Measurements from ENCODE around the gene CCDC175. TPM values are rescaled to one million over a fixed set of nuclear protein-coding genes. Genes with fewer than 3 reads are reported as not detected.
A peak's percentile ranks its signal among the peaks of the same experiment; 100 is the strongest.

Gene CCDC175
- not detected in 2 replicates for total RNA-seq
- not detected for polyA plus RNA-seq (2012)

DNA sequence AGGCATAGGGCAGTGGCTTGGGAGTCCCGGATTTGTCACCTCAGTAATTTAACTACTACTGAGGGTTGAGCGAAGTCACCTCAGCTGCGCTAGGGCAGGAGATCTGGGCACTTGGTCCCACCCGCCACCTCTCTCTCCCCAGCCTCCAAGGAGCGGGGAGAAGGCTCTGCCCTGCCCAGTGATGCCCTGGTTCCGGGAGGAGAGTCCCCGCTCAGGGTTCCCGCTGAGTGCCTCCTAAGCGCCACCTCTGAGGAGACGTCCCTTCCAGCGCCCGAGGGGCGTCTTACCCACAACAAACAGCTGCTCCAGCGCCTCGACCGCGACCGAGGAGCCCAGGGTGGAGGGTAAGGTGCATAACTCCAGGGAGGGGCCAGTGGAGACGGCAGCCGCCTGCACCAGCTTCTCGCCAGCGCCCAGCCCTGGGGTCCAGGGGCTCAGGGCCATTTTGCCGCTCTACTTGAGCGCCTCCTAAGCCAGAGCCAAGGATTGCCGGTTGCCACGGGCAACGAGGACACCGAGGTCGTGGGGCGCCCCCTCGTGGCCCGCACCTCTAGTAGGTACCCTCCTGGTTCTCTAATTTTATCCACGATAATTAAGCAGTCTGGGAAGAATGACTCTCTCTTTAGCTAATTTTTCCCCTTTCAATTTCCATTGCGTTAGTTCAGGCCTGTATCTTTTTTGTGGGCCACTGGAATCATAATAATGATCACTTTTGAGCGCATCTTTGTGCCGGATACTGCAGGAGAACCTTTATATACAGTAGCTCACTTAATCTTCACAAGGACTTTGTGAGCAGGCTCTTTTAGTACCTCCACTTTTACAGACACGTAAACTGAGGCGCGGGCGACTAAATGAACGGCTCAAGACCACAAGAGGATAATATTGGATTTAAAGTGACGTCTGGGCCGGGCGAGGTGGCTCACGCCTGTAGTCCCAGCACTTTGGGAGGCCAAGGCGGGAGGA, at the start of gene CCDC175:
Gene CCDC175 (minus strand): TSS at position 481 of the 963 bp plus-strand sequence. CDS start 37 bp downstream, at position 444.
- DNase-seq (ENCODE audit: low read depth): peak; percentile 63

DNA sequence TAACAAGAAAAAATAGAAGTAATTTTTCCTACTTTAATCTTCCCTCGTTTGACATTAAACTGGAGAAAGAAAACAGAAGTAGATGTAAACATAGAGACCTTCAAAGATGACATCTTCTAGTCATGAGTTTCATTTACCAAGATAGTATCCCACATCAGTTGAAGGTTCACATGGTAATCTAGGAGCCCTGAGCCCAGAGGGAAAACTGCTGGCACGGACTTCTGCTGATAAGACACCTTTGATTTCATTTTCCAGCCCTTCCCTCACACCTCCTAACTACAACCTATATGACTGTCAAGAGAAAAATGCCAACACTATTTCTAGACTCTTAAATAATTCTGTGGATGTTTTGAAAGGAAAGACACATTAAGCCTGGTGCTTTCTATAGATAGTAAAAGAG, 46.0 kb upstream of the CCDC175 start:
- no peak for DNase-seq (ENCODE audit: low read depth)

DNA sequence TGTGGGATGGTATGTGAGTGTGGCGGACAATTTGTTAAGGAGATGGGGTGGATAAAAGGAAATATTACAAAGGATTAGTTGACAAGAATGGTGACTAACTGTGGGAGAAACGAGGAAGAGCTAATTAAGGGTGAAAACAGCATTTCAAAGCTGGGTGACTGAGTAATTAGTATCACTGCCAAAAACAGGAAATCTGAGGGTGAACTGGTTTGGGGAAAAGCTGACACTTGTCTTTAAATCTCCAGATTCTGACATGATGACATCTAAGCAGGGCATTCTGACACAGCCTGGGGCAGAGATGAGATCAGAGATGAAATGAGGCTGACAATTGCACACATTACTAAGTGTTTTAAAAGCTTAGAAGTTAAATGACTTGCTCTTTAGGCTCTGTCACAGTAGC, 42.4 kb upstream of the CCDC175 start:
- DNase-seq (ENCODE audit: low read depth): no peak

DNA sequence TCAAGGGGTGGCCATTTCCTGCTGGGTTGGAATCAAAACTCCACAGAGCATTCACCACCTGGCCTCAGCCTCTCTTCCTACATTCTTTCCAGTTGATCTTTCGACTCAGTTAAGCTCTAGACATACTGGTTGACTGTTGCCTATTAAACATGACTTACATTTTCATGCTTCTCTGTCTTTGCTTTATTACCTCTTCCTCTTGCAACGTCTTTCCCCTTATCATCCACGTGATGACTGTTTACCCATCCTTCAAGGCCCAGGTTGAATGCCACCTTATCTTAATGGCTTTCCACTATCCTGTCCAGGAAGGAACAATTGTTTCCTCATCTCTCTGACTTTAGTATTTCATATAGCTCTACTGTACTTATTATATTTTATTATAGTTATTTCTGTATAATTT, 24.4 kb upstream of the CCDC175 start:
- DNase-seq (ENCODE audit: low read depth): no peak

DNA sequence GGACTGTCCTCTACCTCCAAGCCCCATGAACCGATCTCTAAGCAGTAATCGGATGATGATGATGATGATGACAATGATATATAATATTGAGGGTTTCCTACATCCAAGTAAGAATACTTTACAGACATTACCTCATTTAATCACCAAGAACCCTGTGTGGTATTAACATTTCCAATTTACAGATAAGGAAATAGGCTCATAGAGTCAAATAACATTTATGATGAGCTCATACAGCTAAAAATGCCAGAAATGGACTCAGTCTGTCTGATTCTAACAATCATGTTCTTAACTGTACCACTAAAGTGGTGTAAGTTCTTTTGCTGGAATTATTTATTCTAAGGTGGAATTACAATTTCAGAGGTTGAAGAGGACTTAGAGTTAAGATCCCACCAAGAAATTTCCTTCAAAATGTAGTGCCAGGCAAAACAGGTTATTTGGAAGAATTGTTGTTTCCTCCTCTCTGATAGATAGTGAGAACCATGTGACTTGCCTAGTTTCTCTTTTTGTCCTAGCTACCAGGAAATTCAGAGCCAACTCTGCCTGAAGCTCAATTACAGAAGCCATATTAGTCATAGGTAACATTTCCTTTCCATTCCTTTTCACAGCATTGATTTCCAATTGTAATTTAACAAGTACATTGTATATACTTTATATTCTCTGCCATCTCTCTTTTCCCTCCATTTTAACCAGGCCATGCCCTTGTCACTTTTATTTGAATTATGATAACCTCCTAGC, 23.8 kb upstream of the CCDC175 start:
- DNase-seq (ENCODE audit: low read depth): no peak

DNA sequence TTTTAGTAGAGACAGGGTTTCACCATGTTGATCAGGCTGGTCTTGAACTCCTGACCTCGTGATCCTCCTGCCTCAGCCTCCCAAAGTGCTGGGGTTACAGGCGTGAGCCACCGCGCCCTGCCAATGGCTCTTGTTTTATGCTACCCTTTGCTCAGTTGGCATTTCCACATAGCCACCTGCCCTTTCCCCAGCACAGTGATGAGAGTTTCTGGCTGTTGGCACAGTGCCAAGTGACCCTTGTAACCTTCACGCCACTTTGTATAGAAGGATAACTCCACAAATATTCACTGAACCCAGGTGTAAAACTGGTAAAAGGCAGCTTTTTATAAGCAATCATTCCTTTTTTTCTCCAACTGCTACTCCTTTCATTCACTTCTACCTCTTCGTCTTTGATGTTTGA, 18.5 kb upstream of the CCDC175 start:
- no peak for DNase-seq (ENCODE audit: low read depth)

DNA sequence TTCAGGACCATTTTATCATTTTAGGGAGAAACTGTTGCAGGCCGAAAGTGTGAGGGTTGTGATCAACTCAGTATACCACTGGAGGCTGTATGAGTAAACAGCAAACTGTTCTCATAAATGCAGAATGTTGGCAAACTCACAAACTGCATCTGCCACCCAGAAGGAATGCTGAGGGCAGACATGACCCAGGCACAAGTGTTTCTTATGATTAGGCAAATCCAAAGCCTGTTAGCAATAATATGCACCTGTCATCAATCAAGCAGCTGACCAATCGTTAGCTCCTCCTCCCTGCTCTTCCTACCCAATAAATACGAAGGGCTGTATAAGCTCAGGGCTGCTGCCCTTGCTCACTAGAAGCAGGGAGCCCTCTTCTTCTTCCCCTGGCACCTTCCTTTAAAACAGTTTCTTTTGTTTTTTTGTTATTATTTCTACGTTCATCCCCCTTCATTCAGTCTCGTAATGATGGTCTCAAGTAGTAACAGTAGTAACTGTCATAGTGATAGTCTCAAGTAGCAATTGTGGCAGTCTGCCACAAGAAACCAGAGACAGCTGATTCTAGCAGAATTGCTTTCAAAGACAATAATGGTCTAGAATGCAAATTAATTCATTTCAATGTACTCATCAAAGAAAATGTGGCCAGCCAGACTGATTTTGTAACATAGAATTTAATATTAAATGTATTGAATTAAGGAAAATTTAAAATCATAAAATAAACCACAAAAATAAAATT, 15.2 kb upstream of the CCDC175 start:
- DNase-seq (ENCODE audit: low read depth): peak; percentile 62

DNA sequence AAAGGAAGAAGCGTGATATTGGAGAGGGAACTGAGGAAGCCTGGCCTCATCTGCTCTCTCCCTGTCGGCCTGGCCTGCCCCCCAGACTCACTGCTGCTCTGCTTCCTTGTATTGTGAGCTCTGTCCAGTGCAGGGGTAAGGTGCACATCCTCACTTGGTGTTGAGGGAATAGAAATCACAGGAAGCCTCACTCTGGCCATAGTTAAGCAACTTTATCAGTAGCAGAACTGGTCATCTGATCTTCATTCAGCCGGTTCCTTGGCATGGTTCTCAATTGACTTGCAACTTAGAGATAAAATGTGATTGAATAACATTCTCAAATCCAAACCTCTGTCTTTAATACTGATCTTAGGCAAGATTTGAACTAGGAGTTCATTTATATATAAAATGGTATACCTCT, 11.5 kb upstream of the CCDC175 start:
- no peak for DNase-seq (ENCODE audit: low read depth)

DNA sequence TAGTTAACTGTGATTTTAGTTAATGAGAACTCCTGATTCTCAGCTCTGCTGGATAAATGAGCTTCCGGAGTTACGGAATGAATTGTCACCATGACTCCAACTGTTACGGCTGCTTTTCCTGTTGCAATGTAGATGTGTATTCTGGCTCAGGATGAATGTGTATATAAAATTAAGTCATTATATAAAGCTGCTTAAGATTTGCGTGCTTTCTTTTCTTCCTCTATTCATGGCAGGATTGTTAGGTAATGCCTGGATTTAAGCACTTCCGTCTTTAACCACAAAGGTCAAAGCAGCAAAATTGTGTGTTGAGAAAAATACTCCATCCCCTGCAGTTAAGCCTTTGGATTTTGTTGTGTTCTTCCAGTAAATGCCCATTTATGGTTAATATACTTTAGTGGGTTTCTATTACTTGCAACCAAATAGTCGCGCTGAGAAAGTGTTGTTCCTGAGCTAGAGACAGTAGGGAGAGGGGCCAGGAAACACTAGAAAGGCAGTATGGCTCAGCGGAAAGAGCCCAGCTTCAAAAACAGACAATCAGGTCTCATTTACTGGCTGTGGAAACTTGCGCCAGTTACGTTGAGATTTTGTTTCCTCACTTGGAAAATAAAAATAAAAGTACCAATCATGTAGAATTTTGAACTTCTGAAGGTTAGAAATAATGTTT, 9.4 kb upstream of the CCDC175 start:
- DNase-seq (ENCODE audit: low read depth): no peak

DNA sequence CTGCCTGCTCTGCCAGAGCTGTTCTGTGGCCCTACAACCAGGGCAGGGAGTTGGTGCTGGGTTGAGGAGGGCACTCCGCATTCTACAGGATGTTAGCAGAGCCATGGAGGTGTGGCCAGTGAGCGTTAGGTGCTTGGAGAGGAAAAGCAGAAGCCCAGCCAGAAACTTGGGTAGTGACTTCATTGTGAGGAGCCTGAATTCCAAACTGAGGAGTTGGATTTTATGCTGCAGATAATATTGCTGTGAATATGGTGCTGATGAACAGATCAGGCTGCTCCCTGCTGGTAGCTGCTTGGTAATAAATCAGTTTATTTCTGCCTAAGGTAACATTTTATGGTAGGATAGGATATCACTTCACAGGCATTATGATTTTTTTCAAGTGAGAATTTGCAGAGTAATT, 7.1 kb upstream of the CCDC175 start:
- no peak for DNase-seq (ENCODE audit: low read depth)

DNA sequence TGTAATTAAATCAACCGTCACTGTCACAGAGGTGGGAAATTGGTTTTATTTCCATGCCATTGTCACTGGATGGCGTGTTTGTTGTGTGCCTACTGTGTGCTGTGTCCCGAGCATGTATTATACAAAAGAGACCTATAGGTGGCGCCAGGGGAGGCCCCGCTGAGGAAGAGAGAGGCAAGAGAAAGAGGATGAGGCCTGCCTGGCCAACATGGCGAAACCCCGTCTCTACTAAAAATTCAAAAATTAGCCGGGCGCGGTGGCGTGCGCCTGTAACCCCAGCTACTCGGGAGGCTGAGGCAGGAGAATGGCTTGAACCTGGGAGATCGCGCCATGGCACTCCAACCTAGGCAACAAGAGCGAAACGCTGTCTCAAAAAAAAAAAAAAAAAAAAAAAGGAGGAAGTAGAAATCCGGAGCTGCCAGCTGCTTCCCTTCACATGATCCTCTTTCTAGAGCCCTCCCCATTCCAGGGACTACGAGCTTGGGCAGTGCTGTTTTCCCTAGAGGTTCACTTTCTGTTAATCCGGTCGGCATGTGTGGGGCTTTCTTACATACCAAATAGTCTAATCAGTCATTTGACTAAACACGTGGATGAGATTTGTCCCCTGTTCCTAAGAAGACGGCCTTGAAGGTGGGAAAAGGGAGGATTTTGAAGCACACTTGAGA, 6.4 kb upstream of the CCDC175 start:
- no peak for DNase-seq (ENCODE audit: low read depth)

DNA sequence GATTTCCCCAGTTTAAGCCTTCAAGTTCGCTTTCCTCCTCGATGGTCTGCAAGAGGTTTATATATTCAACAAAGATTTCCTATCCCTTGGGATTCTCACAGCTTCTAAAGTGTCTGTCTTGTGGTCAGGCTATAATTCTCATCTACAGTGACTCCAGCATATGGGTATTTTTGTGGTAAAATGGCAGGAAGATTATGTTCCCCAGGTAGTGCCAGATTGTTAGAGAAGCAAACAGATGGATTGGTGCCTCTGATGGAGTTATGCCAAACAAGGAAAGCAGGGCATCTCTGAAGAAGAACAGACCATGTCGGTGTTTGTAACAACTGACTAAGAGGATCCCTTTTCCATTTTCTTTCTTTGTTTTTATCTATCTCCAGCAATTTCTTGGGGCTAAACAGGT, 5.5 kb upstream of the CCDC175 start:
- peak; percentile 16 for DNase-seq (ENCODE audit: low read depth)

DNA sequence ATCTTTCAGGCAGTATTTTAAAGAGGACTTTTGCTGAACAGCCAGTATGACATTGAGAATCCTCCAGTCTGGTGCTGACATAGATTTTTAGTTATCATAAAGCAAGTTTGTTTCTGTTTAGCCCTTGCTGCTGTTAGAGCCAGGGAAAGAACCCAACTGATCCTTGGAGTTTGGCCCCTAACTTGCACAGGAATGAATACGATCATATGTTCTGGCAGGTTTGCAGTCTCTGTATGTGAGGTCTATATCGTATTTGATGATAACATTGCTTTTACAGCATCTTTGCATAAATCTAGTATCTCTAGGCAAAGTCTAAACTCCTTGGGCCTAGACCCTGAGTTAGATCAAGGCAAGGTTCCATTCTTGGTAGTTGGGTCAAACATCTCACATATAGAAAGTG, 4.3 kb upstream of the CCDC175 start:
- DNase-seq (ENCODE audit: low read depth): no peak

DNA sequence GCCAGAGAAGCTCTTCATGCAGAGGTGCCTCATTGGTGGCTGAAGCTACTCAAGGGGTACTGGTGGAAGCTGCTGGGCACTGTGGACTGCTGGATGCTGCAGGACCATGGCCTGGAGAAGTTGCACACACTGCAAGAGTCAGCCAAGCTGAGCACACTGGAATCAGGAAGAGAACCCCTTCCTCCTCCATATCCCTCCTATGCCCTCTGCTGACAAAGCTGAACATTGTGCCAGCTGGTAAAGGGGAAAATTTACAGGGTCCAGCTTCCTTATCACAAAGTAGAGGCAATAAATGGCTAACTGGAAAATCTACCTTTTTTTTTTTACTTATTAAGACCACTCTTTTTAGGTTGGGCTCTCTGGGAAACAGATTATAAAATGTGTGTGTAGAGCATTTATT, 6.5 kb downstream of the CCDC175 start:
- DNase-seq (ENCODE audit: low read depth): peak; percentile 9

DNA sequence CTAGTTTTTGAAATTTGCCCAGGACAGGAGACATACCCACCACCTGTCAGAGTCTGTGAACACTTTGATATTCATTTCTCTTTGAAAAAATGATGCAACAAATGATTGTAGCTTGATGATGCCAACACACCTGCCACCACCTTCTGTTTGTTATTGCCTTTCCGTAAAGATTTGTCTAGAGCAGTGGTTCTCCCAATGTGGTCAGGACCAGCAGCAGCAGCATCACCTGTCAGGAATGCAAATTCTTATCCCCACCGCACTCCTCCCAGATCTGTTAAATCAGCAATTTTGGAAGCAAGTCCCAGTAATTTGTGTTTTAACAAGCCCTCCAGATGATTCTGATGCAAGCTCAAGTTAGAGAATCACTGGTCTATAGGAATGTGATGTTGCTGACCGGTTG, 9.9 kb downstream of the CCDC175 start:
- no peak for DNase-seq (ENCODE audit: low read depth)

DNA sequence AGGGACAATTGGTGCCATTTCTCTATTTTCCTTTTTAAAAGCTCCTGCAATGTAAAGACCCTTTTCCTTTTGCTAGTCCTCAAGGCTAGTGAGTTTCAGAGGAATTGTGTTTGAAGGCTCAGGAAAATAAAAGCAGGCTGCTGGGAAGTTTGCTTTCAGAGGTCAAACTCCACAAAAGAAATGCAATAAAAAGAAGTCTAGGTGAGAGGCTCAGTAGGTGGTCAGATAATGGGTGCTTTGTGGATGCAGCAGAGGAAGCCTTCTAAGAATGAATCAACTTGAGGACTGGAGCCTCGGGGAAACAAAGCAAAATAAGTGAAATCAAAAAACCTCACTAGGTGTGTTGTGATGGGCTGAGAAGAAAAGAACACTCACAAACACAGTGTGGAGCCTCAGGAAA, 10.3 kb downstream of the CCDC175 start:
- no peak for DNase-seq (ENCODE audit: low read depth)

DNA sequence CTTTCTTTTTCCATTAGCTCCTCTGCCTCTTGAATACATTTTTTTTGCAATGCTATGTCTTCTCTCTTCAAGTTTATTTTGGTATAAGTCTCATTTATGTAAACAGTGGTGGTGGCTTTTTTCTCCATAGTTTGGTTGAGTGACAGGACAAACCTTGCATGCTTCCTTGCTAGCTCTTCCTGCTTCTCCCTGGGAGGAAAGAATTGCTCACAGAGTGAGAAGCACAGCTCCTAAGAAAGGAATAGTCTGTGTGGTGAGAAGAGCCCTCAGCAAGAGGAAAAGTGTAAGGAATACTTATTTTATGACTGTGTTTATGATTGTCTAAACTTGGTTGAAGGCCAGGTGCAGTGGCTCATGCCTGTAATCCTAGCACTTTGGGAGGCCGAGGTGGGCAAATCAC, 11.5 kb downstream of the CCDC175 start:
- DNase-seq (ENCODE audit: low read depth): no peak

DNA sequence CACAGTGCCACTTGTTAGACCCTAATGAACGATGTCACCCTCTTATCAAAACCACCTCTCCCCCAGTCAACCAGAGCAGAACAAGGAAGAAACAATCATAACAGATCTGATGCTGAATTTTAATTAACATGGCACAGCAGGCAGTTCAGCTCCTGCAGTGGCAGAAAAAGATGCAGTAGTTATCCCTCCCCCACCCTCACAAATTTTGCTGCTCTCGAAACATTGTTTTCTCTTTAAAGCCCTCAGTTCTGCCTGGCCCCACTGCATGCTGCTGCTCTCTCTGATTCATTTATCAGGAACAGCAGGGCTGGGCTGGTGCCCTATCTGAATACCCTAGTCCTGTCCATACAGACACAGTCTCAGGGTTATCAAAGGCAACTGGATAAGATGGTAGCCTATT, 12.2 kb downstream of the CCDC175 start:
- no peak for DNase-seq (ENCODE audit: low read depth)

DNA sequence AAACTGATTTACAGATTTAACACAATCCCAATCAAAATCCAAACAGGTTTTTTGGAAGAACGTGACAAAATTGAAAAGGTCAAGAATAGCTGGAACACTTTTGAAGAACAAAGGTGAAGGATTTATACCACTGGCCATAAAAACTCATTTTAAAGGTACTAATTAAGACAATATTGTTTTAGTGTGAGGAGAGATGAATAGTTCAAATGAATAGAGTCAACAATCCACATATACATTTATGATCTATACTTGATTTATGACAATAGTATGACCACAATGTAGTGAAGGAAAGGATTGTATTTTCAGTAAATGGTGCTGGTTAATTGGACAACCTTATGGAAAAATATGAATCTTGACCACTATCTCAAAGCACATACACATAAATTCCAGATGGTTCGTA, 29.3 kb downstream of the CCDC175 start:
- DNase-seq (ENCODE audit: low read depth): no peak

DNA sequence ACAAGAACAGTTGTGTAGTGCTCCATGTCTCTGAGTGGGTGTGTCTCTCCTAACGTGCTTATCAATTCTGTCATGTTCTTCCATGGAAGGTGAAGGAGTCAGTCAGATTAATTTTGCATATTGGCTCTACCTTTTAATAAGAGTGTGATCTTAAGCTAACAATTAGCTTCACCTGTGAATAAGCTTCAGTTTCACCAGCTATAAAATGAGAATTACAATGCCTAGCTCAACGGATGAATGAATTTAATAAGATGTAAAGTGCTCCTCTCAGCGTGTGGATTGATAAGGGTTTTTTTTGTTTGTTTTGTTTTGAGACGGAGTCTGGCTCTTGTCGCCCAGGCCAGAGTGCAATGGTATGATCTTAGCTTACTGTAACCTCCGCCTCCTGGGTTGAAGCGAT, 32.7 kb downstream of the CCDC175 start:
- DNase-seq (ENCODE audit: low read depth): no peak

DNA sequence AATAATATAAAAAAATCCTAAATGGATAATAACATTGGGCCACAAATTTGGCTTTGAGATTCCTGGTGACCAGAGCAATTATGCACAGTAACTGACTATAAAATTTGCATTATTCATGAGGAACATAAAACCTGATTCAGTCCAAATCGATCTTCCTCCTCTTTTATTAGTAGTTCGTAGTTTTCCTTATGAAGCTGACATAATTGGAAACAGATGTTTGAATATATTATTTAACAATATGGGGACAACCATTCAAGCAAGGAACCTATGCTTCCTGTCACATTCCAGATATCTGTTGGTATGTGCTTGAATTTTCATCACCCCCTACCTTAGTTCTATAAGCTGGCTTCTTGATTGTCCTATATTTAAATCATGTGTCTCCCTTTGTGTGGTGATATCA, 34.9 kb downstream of the CCDC175 start:
- no peak for DNase-seq (ENCODE audit: low read depth)
